ENCODE results near the gene MST1. TPM values are rescaled to one million over a fixed set of nuclear protein-coding genes. Genes with fewer than 3 reads are reported as not detected.

MST1 gene
- total RNA-seq, 1 donor from 2014 or later, result 23.7 TPM

DNA sequence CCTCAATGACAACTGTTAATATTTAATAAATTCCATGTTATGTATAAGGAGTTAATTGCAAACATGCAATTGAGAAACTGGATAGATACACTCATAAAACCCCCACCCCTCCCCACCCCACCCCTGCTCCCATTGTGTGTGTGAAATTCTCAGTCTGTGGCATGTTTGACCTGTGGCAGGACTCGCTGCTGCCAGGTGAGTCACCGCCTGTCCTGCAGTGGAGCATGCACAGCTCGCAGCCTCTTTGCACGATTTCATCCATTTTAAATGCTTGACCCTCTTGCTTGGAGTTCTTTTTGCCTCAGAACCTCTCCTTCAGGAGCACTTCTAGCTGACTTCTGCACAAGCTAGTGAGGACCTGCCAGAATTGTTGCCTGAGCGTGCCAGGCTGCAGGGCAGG lies 20.4 kb downstream of the MST1 start:
- Histone ChIP-seq H3K4me3 (no peak overlapping the region), H3K36me3 (no peaks in the 10 kb centered on the region), H3K4me1 (peaks cover 5% of the 10 kb centered on the region), H3K27ac (no peak overlapping the region), H3K9me3 (no peaks in the 10 kb centered on the region), H3K27me3 (no peaks in the 10 kb centered on the region)
- TF ChIP-seq, protein P1, sequence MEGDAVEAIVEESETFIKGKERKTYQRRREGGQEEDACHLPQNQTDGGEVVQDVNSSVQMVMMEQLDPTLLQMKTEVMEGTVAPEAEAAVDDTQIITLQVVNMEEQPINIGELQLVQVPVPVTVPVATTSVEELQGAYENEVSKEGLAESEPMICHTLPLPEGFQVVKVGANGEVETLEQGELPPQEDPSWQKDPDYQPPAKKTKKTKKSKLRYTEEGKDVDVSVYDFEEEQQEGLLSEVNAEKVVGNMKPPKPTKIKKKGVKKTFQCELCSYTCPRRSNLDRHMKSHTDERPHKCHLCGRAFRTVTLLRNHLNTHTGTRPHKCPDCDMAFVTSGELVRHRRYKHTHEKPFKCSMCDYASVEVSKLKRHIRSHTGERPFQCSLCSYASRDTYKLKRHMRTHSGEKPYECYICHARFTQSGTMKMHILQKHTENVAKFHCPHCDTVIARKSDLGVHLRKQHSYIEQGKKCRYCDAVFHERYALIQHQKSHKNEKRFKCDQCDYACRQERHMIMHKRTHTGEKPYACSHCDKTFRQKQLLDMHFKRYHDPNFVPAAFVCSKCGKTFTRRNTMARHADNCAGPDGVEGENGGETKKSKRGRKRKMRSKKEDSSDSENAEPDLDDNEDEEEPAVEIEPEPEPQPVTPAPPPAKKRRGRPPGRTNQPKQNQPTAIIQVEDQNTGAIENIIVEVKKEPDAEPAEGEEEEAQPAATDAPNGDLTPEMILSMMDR (IDR thresholded peaks at IDR 0.05), result no peak
- DNase-seq (no peak), ATAC-seq (no peak)
- intact Hi-C loops (cut with DNase I), result loop anchor here (10.0 kb wide), 1 partner anchor 114 kb away; the partner anchor contains the start of gene BSN

DNA sequence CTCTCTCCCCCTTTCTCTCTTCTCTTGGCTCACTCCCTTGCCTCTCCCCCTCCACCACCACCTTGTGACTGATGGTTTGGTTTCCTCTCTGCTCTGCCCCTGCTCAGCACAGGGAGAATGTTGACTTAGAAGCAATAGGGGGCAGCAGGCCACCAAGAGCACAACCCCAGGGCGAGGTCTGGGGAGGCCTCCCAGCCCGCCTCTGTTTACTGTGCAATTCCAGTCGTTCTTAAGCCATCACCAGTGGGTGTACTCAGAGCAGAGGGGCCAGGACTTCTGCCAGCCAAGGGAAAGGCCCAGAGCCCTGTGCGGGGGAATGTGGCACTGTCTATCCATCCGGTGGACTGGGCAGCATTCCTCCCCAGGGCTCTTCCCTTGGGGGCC lies 20.9 kb downstream of the MST1 start:
- no peaks in the 10 kb centered on the region for H3K27me3 ChIP-seq
- no peak for DNase-seq
- intact Hi-C loops (cut with DNase I), result loop anchor here (10.0 kb wide), 1 partner anchor 114 kb away; the partner anchor contains the start of gene BSN
- no peak overlapping the region for H3K4me3 ChIP-seq
- H3K27ac ChIP-seq, result no peak overlapping the region
- H3K4me1 ChIP-seq, result peaks cover 4% of the 10 kb centered on the region
- no peak for ATAC-seq
- TF ChIP-seq, protein P1 (IDR thresholded peaks at IDR 0.05), result no peak
- H3K36me3 ChIP-seq, result no peaks in the 10 kb centered on the region
- H3K9me3 ChIP-seq, result no peaks in the 10 kb centered on the region

DNA sequence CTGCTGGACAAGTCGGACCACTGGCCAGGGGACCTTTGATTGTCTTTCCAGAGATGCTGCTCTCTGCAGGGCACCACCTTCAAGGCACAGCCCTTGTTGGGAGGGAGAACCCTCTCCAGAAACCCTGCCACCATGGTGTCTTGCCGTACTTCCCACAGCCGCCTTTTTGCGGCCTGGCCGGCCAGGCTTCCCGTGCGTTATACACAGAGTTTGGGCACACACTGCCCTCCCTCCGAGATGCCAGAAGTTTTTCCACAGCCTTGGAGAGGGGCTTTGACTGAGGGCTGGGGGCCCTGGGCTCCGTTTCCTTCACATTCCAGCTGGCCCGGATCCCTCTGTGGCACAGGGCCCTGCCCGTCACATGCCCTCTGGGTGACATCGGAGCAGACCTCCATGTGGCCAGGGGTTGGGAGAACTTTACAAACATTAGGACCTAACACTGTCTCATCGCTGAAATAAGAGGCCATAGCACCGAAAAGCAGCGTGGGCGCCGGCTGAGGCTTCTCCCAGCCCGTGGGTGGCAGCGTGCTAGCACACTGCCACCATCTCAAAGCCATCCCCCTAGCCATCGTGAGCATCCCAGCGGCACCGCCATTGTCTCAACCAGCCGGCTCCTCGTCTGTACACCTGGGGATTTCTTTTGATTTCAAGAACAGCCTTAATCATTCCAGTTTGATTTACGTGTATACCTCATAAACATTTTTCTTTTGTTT lies 21.4 kb downstream of the MST1 start:
- intact Hi-C loops (cut with DNase I), result loop anchor here (10.0 kb wide), 1 partner anchor 113 kb away; the partner anchor contains the start of gene BSN
- Histone ChIP-seq H3K27me3 (no peaks in the 10 kb centered on the region), H3K4me3 (no peak overlapping the region), H3K27ac (no peak overlapping the region), H3K9me3 (no peaks in the 10 kb centered on the region), H3K36me3 (no peaks in the 10 kb centered on the region), H3K4me1 (no peaks in the 10 kb centered on the region)
- DNase-seq, result no peak
- TF ChIP-seq, protein P1 (IDR thresholded peaks at IDR 0.05), result no peak
- no peak for ATAC-seq

DNA sequence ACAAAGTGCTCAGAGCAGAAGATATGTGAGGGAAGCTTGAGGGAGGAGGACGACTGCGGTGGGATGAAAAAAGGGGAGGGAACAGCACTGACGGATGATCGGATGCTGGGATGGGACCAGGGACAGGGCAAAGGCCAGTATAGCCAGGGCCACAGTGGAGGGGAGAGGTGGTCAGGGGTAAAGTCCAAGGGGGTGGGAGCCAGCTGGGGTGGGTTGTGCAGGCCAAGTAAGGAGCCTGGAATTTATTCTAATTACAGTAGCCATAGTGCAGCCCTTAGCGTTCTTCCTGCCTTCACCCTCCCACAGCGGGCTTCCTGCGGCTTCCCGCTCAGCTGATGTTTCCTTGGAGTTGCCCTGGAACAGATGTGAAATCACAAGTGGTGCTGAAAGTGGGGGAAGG lies 22.7 kb downstream of the MST1 start:
- Histone ChIP-seq H3K27me3 (no peaks in the 10 kb centered on the region), H3K4me3 (no peak overlapping the region), H3K4me1 (no peaks in the 10 kb centered on the region), H3K36me3 (no peaks in the 10 kb centered on the region), H3K27ac (no peak overlapping the region), H3K9me3 (no peaks in the 10 kb centered on the region)
- TF ChIP-seq, protein P1 (IDR thresholded peaks at IDR 0.05), result no peak
- no peak for DNase-seq
- ATAC-seq, result no peak
- intact Hi-C loops (cut with DNase I), result loop anchor here (10.0 kb wide), 1 partner anchor 112 kb away; the partner anchor contains the start of gene BSN

DNA sequence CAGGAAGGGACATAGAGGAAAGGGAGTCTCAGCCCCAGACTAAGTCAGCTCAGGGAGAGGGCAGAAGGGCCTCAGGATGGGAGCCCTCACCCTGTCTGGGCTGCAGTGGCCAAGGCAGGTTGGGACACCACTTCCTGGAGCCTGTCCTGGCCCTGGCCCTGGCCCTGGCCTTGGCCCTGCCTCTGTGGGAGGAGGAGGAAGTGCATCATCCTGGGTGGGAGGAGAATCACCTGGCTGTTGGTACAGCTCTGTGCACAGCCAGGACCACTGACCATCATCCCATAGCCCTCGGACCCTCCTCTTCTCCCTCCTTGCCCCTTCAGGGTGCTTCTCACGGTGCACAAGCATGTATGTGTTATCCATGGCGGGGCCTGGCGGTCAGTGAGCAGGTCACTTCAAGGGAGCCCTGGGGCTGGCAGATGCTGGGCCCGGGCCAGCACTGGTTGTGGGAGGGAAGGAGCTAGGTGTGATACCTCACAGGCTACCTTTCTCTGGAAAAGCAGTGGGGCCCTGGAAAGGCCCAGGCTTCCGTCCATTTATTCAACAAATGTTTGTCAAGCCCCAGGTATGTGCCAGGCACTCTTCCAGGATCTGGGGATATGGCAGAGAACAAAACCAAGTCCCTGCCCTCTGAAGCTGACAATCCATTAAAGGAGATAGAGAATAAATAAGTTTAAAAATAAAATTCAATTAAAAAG lies 23.3 kb downstream of the MST1 start:
- DNase-seq (no peak), ATAC-seq (peak; percentile 13)
- TF ChIP-seq, protein P1 (IDR thresholded peaks at IDR 0.05), result no peak
- H3K27ac ChIP-seq, result no peak overlapping the region
- intact Hi-C loops (cut with DNase I), result loop anchor here (10.0 kb wide), 1 partner anchor 111 kb away; the partner anchor contains the start of gene BSN
- no peaks in the 10 kb centered on the region for H3K36me3 ChIP-seq
- H3K27me3 ChIP-seq, result no peaks in the 10 kb centered on the region
- no peak overlapping the region for H3K4me3 ChIP-seq
- no peaks in the 10 kb centered on the region for H3K9me3 ChIP-seq
- no peaks in the 10 kb centered on the region for H3K4me1 ChIP-seq

Measured in upper lobe of right lung (tissue), 1 donor.